Uterus (tissue), 4 donors: ENCODE measurements around the gene EML3. TPM values are rescaled to one million over a fixed set of nuclear protein-coding genes. Genes with fewer than 3 reads are reported as not detected.
"Not testable (repeated sequence)": the region's sequence is repeated elsewhere in the genome, so short reads cannot be mapped to it uniquely, and the experiment has no call there.

Experiments used
- DNase-seq, 2 donors: peaks; one replicate each; pipeline ENCODE4 v3.0.0-alpha.2; 2019 to 2020
- H3K27ac ChIP-seq, 2 donors: fragments of 200-600 bp; sonication (generic); 1 replicate in 1 of 2; 2 replicates in 1 of 2; pipeline ENCODE4 v1.5.1; 2016 to 2018
- H3K27me3 ChIP-seq, 2 donors: fragments of 200-600 bp; sonication (generic); one replicate each; pipeline ENCODE4 v1.5.1; 2018 to 2019; ENCODE audit warnings: control low read depth in 1 of 2
- H3K36me3 ChIP-seq, 2 donors: fragments of 200-600 bp; sonication (generic); one replicate each; pipeline ENCODE4 v1.5.1; 2019; ENCODE audit warnings: control low read depth in 1 of 2
- H3K4me1 ChIP-seq, 2 donors: fragments of 200-600 bp; sonication (generic); one replicate each; pipeline ENCODE4 v1.5.1; 2018 to 2019; ENCODE audit warnings: control low read depth in 1 of 2
- H3K4me3 ChIP-seq, 2 donors: fragments of 200-600 bp; sonication (generic); 1 replicate in 1 of 2; 2 replicates in 1 of 2; pipeline ENCODE4 v1.5.1; 2018 to 2019; ENCODE audit warnings: mild to moderate bottlenecking in 1 of 2
- H3K9me3 ChIP-seq, 2 donors: fragments of 200-600 bp; sonication (generic); one replicate each; pipeline ENCODE4 v1.5.1; 2019; ENCODE audit warnings: control low read depth in 1 of 2
- CTCF ChIP-seq, 4 experiments: fragments of 200-600 bp in 2 of 4; fragments of 450-650 bp in 2 of 4; sonication (generic) in 2 of 4; IDR thresholded peaks; one replicate each; pipeline ENCODE4 v1.5.1; 2016 to 2019; ENCODE audit warnings: antibody characterized with exemption in 4 of 4, mild to moderate bottlenecking in 2 of 4, moderate library complexity in 1 of 4
- POLR2A ChIP-seq, 2 donors: fragments of 450-650 bp; IDR thresholded peaks; one replicate each; pipeline ENCODE4 v1.6.1; 2016; ENCODE audit warnings: antibody characterized with exemption in 2 of 2, mild to moderate bottlenecking in 1 of 2, moderate library complexity in 1 of 2
- intact Hi-C: fragments of 100-400 bp; cut with DNase I; formaldehyde crosslinking; loops from one replicate; pipeline ENCODE4 v1.15.1; 2023; ENCODE audit warnings: low total_unique reads
- total RNA-seq, 4 donors: library from RNA; depleted of rRNA in 3 of 4; stranded (reverse); fragments of >200 nt in 3 of 4; gene quantifications; one replicate each; pipeline versions ENCODE4 v1.1.0 to v1.2.4, GENCODE V29; 2014 to 2023
- donor health status: DM: yes; HTN: yes; CAD: no.

The EML3 gene
- total RNA-seq, 4 donors from 2014 or later, result 17.9 to 126 (median 36.8) TPM

GRCh38 chr11:62622476-62623089, 10.0 kb upstream of the EML3 start:
- Histone ChIP-seq H3K4me1 (peaks cover 5 to 6% of the 10 kb centered on the region in 2 donors), H3K27me3 (no peaks in the 10 kb centered on the region), H3K4me3 (no peak overlapping the region), H3K27ac (peak overlapping the region; percentile 68 to 85), H3K9me3 (no peaks in the 10 kb centered on the region), H3K36me3 (no peaks in the 10 kb centered on the region)
- TF ChIP-seq POLR2A (IDR thresholded peaks at IDR 0.05) (no peak), CTCF (IDR thresholded peaks at IDR 0.05) (no peak)
- DNase-seq, result no peak
- intact Hi-C loops, result no loop called here

- no peaks in the 10 kb centered on the region for H3K36me3 ChIP-seq
- intact Hi-C loops, result no loop called here
- TF ChIP-seq CTCF (IDR thresholded peaks at IDR 0.05), result peak in 2 of 4 experiments; percentile 36 to 52
- peak; percentile 79 to 93 for TF ChIP-seq POLR2A (IDR thresholded peaks at IDR 0.05)
- no peaks in the 10 kb centered on the region for H3K27me3 ChIP-seq
- H3K27ac ChIP-seq, result peak within 1 kb of the TSS; percentile 68 to 85
- DNase-seq, result peak; percentile 98 to 99
- no peaks in the 10 kb centered on the region for H3K9me3 ChIP-seq
- peak within 1 kb of the TSS; percentile 61 to 77 for H3K4me3 ChIP-seq
- peaks cover 5 to 6% of the 10 kb centered on the region in 2 donors for H3K4me1 ChIP-seq
These were observed 9.2 kb upstream of the EML3 start, which contains the start of gene B3GAT3 for GRCh38 chr11:62621567-62622470. B3GAT3 (minus strand) TSS chr11:62621986; CDS start chr11:62621947, 39 bp downstream.

GRCh38 chr11:62621027-62621566, 8.5 kb upstream of the EML3 start:
- intact Hi-C loops, result no loop called here
- peaks cover 5 to 6% of the 10 kb centered on the region in 2 donors for H3K4me1 ChIP-seq
- TF ChIP-seq POLR2A (IDR thresholded peaks at IDR 0.05) (no peak), CTCF (IDR thresholded peaks at IDR 0.05) (no peak)

GRCh38 chr11:62616957-62617356, 4.4 kb upstream of the EML3 start:
- H3K27me3 ChIP-seq, H3K27ac ChIP-seq, DNase-seq, H3K4me3 ChIP-seq, intact Hi-C loops, H3K36me3 ChIP-seq, H3K9me3 ChIP-seq, H3K4me1 ChIP-seq: not testable (repeated sequence)

More at GRCh38 chr11:62621027-62621566, 8.5 kb upstream of the EML3 start:
- Histone ChIP-seq H3K9me3 (no peaks in the 10 kb centered on the region), H3K27ac (peak overlapping the region; percentile 68 to 85), H3K27me3 (no peaks in the 10 kb centered on the region), H3K4me3 (peak overlapping the region; percentile 61 to 77), H3K36me3 (no peaks in the 10 kb centered on the region)
- DNase-seq, result no peak

- no peak for DNase-seq
- Histone ChIP-seq H3K36me3 (no peaks in the 10 kb centered on the region), H3K4me3 (no peak overlapping the region), H3K9me3 (no peaks in the 10 kb centered on the region), H3K27ac (no peak overlapping the region), H3K27me3 (no peaks in the 10 kb centered on the region), H3K4me1 (peaks cover under 1 to 13% of the 10 kb centered on the region in 2 donors)
- TF ChIP-seq CTCF (IDR thresholded peaks at IDR 0.05) (no peak), POLR2A (IDR thresholded peaks at IDR 0.05) (no peak)
- intact Hi-C loops, result no loop called here
These were observed 2.9 kb upstream of the EML3 start for GRCh38 chr11:62615521-62615920.
